Keratinocyte (primary cell): ENCODE measurements around the gene BMP7. TPM values are rescaled to one million over a fixed set of nuclear protein-coding genes. Genes with fewer than 3 reads are reported as not detected.

ENCODE experiments used
- DNase-seq: peaks from one replicate; pipeline ENCODE4 v3.0.0-alpha.2; 2011; ENCODE audit warnings: low read depth, missing footprints, low spot score
- FAIRE-seq: peaks from 2 replicates; lab custom pipeline; 2011; peaks lifted over from hg19 to GRCh38; lab: Jason Lieb, UNC
- H2AFZ ChIP-seq: 2 replicates; pipeline ENCODE4 v1.6.0; 2012; ENCODE audit warnings: low read length, control low read depth, inconsistent platforms; ENCODE audit not compliant: control insufficient read depth
- H3K27ac ChIP-seq: 2 replicates; pipeline ENCODE4 v1.5.1; 2011; ENCODE audit warnings: low read length; ENCODE audit not compliant: control insufficient read depth, insufficient read depth
- H3K27me3 ChIP-seq: 3 replicates; pipeline ENCODE4 v1.6.0; 2011; ENCODE audit warnings: low read length; ENCODE audit not compliant: control insufficient read depth, insufficient read depth; ENCODE audit errors: extremely low read depth
- H3K36me3 ChIP-seq, 2 experiments: 2 replicates in 1 of 2; 3 replicates in 1 of 2; pipeline ENCODE4 v1.5.1; 2011; ENCODE audit warnings: low read length in 2 of 2, mild to moderate bottlenecking in 1 of 2; ENCODE audit not compliant: control insufficient read depth in 2 of 2, insufficient read depth in 2 of 2; ENCODE audit errors: extremely low read depth in 1 of 2
- H3K4me1 ChIP-seq: 3 replicates; pipeline ENCODE4 v1.5.1; 2011; ENCODE audit warnings: low read length; ENCODE audit not compliant: control insufficient read depth, insufficient read depth; ENCODE audit errors: extremely low read depth
- H3K4me2 ChIP-seq: 3 replicates; pipeline ENCODE4 v1.6.0; 2011; ENCODE audit warnings: low read depth, low read length; ENCODE audit not compliant: control insufficient read depth, insufficient read depth; ENCODE audit errors: extremely low read depth
- H3K4me3 ChIP-seq, 3 experiments: fragments of 200-600 bp in 1 of 3; sonication (generic) in 1 of 3; 2 replicates in 2 of 3; 3 replicates in 1 of 3; pipeline ENCODE4 v1.5.1; 2011 to 2016; ENCODE audit warnings: low read length in 3 of 3, mild to moderate bottlenecking in 3 of 3, control low read depth in 2 of 3, inconsistent platforms in 1 of 3, low read depth in 1 of 3, mixed read lengths in 1 of 3, mixed run types in 1 of 3, moderate library complexity in 1 of 3; ENCODE audit not compliant: control insufficient read depth in 2 of 3, insufficient read depth in 2 of 3; ENCODE audit errors: extremely low read depth in 1 of 3
- H3K79me2 ChIP-seq: 2 replicates; pipeline ENCODE4 v1.6.0; 2012; ENCODE audit warnings: low read length; ENCODE audit not compliant: control insufficient read depth, insufficient read depth
- H3K9ac ChIP-seq: 3 replicates; pipeline ENCODE4 v1.6.0; 2011; ENCODE audit warnings: low read length; ENCODE audit not compliant: control insufficient read depth, insufficient read depth; ENCODE audit errors: extremely low read depth
- H3K9me1 ChIP-seq: 3 replicates; pipeline ENCODE4 v1.6.0; 2011; ENCODE audit warnings: low read length; ENCODE audit not compliant: control insufficient read depth, insufficient read depth; ENCODE audit errors: extremely low read depth
- H3K9me3 ChIP-seq: 2 replicates; pipeline ENCODE4 v1.5.1; 2012; ENCODE audit warnings: low read depth, low read length; ENCODE audit not compliant: control insufficient read depth
- H4K20me1 ChIP-seq: 3 replicates; pipeline ENCODE4 v1.6.0; 2011; ENCODE audit warnings: low read length; ENCODE audit not compliant: control insufficient read depth, insufficient read depth; ENCODE audit errors: extremely low read depth
- CTCF ChIP-seq, 3 experiments: IDR thresholded peaks in 1 of 3; conservative IDR thresholded peaks in 1 of 3; optimal IDR thresholded peaks in 1 of 3; 2 replicates in 2 of 3; 3 replicates in 1 of 3; pipeline versions ENCODE3 to v1.5.1; 2011; ENCODE audit warnings: low read length in 3 of 3, mild to moderate bottlenecking in 3 of 3, moderate library complexity in 2 of 3, control low read depth in 1 of 3, inconsistent platforms in 1 of 3; ENCODE audit not compliant: insufficient read depth in 2 of 3; ENCODE audit errors: extremely low read depth in 1 of 3
- EZH2 ChIP-seq: IDR thresholded peaks from one replicate; pipeline ENCODE4 v1.6.1; 2012; ENCODE audit warnings: inconsistent platforms, mild to moderate bottlenecking, low read length, moderate library complexity
- dilution Hi-C: fragments of 300-500 bp; cut with MboI; formaldehyde crosslinking; loops from one replicate; pipeline ENCODE4 v1.7.0; 2020; ENCODE audit warnings: low sequenced_read_pairs; ENCODE audit not compliant: extremely low pct_ligation_motif_present
- polyA plus RNA-seq, 5 experiments: library from polyadenylated mRNA; depleted of rRNA in 3 of 5; stranded (reverse) in 3 of 5; stranded (forward) in 1 of 5; unstranded in 1 of 5; fragments of >200 nt; gene quantifications; 1 replicate in 1 of 5; 2 replicates in 3 of 5; 3 replicates in 1 of 5; pipeline versions ENCODE4 v1.2.1 to v1.2.3, GENCODE V29; 2011 to 2012; ENCODE audit warnings: missing spikeins in 2 of 5, low read depth in 1 of 5, low replicate concordance in 1 of 5

Gene BMP7
- polyA plus RNA-seq, 1 donor (not counting 4 experiments of a cell fraction or from before 2014, with no cell fraction given) = 0.29 TPM

- Histone ChIP-seq H3K4me2 (no peak overlapping the region), H3K4me3 (no peak overlapping the region), H3K9me3 (no peaks in the 10 kb centered on the region), H3K36me3 (no peaks in the 10 kb centered on the region), H3K9me1 (no peaks in the 10 kb centered on the region), H2AFZ (no peak overlapping the region), H3K9ac (no peak overlapping the region), H4K20me1 (no peaks in the 10 kb centered on the region), H3K4me1 (no peaks in the 10 kb centered on the region), H3K27ac (no peak overlapping the region), H3K27me3 (peaks cover 43% of the 10 kb centered on the region), H3K79me2 (no peaks in the 10 kb centered on the region)
- dilution Hi-C loops = no loop called here
- FAIRE-seq = no peak
- DNase-seq = no peak
- TF ChIP-seq EZH2 = no peak
- TF ChIP-seq CTCF (optimal IDR thresholded peaks at IDR 0.05 in 1 of 3, IDR thresholded peaks at IDR 0.05 in 1 of 3, conservative IDR thresholded peaks at IDR 0.05 in 1 of 3; ENCODE audit: extremely low read depth in 1 of 3, insufficient read depth in 2 of 3, low read length in 3 of 3) = no peak
Observed at GRCh38 chr20:57147185-57147584, 119.3 kb downstream of the BMP7 start.

GRCh38 chr20:57146155-57146554, 120.3 kb downstream of the BMP7 start:
- Histone ChIP-seq H3K4me1 (no peaks in the 10 kb centered on the region), H3K36me3 (no peaks in the 10 kb centered on the region), H3K79me2 (no peaks in the 10 kb centered on the region), H3K9me3 (no peaks in the 10 kb centered on the region), H3K4me3 (no peak overlapping the region), H3K4me2 (no peak overlapping the region), H3K9me1 (no peaks in the 10 kb centered on the region), H3K9ac (no peak overlapping the region), H4K20me1 (no peaks in the 10 kb centered on the region), H3K27ac (no peak overlapping the region), H2AFZ (no peak overlapping the region), H3K27me3 (peaks cover 43% of the 10 kb centered on the region)
- no peak for TF ChIP-seq EZH2
- no peak for TF ChIP-seq CTCF (optimal IDR thresholded peaks at IDR 0.05 in 1 of 3, IDR thresholded peaks at IDR 0.05 in 1 of 3, conservative IDR thresholded peaks at IDR 0.05 in 1 of 3; ENCODE audit: extremely low read depth in 1 of 3, insufficient read depth in 2 of 3, low read length in 3 of 3)
- dilution Hi-C loops = no loop called here
- FAIRE-seq (no peak), DNase-seq (no peak)
